K562 (cell line): ENCODE data around the gene HADHB. TPM values are rescaled to one million over a fixed set of nuclear protein-coding genes. Genes with fewer than 3 reads are reported as not detected.
A peak's percentile ranks its signal among the peaks of the same experiment; 100 is the strongest.

Source experiments
- CTBP1 ChIP-seq: fragments of 450-650 bp; IDR thresholded peaks from 2 replicates; pipeline ENCODE4 v1.6.1; 2016; ENCODE audit warnings: borderline replicate concordance
- DNMT1 ChIP-seq: fragments of 450-650 bp; IDR thresholded peaks from 2 replicates; pipeline ENCODE4 v1.6.1; 2016; ENCODE audit warnings: antibody characterized with exemption, mild to moderate bottlenecking
- ERF ChIP-seq: fragments of 450-650 bp; formaldehyde crosslinking; IDR thresholded peaks from 2 replicates; pipeline ENCODE4 v1.4.0; 2020; ENCODE audit warnings: mild to moderate bottlenecking, mixed read lengths
- HDAC3 ChIP-seq: fragments of 450-650 bp; IDR thresholded peaks from 2 replicates; pipeline ENCODE4 v1.6.1; 2018; ENCODE audit warnings: borderline replicate concordance, mild to moderate bottlenecking, moderate library complexity; ENCODE audit not compliant: partially characterized antibody
- HDAC8 ChIP-seq: fragments of 450-650 bp; IDR thresholded peaks from 2 replicates; pipeline ENCODE4 v1.6.1; 2016; ENCODE audit warnings: mild to moderate bottlenecking, missing genetic modification characterization, moderate library complexity, missing compliant biosample characterization
- HMG20B ChIP-seq: fragments of 250-450 bp; sonication (Bioruptor Pico); IDR thresholded peaks from 2 replicates; pipeline ENCODE4 v1.5.0; 2021; ENCODE audit warnings: mild to moderate bottlenecking
- HNRNPLL ChIP-seq: fragments of 200-400 bp; formaldehyde crosslinking; IDR thresholded peaks from 2 replicates; pipeline ENCODE4 v1.6.1; 2017; ENCODE audit warnings: low read length, low read depth, mild to moderate bottlenecking; ENCODE audit not compliant: poor library complexity, severe bottlenecking
- KLF10 ChIP-seq: fragments of 250-450 bp; sonication (Bioruptor Pico); IDR thresholded peaks from 2 replicates; pipeline ENCODE4 v1.6.1; 2021; ENCODE audit warnings: matching md5 sums
- LARP7 ChIP-seq: fragments of 450-650 bp; IDR thresholded peaks from 2 replicates; pipeline ENCODE4 v1.6.1; 2016
- MED1 ChIP-seq: sonication (generic); formaldehyde crosslinking; IDR thresholded peaks from 2 replicates; pipeline ENCODE4 v1.8.1; 2023; ENCODE audit warnings: missing genetic modification reagents, borderline replicate concordance
- MTF1 ChIP-seq: fragments of 250-450 bp; sonication (Bioruptor Pico); IDR thresholded peaks from 2 replicates; pipeline ENCODE4 v1.9.0; 2021; ENCODE audit warnings: moderate library complexity, mild to moderate bottlenecking, inconsistent platforms, borderline replicate concordance
- NCOA1 ChIP-seq: fragments of 450-650 bp; IDR thresholded peaks from 2 replicates; pipeline ENCODE4 v1.6.1; 2016; ENCODE audit warnings: low read depth
- SNAPC5 ChIP-seq: fragments of 250-450 bp; sonication (Bioruptor Pico); IDR thresholded peaks from 2 replicates; pipeline ENCODE4 v1.8.0; 2021; ENCODE audit warnings: moderate library complexity, mild to moderate bottlenecking, inconsistent platforms
- SUPT5H ChIP-seq: fragments of 450-650 bp; IDR thresholded peaks from 2 replicates; pipeline ENCODE4 v1.6.1; 2016
- ZBTB34 ChIP-seq: fragments of 250-450 bp; sonication (Bioruptor Pico); IDR thresholded peaks from 2 replicates; pipeline ENCODE4 v1.8.0; 2021; ENCODE audit warnings: mild to moderate bottlenecking, moderate library complexity
- ZNF174 ChIP-seq: fragments of 250-450 bp; sonication (Bioruptor Pico); IDR thresholded peaks from 2 replicates; pipeline ENCODE4 v1.4.0; 2020; ENCODE audit warnings: mild to moderate bottlenecking
- ZNF561 ChIP-seq: fragments of 450-650 bp; formaldehyde crosslinking; conservative IDR thresholded peaks from 2 replicates; pipeline ENCODE4 v1.4.0; 2020; ENCODE audit warnings: mild to moderate bottlenecking, moderate library complexity
- ZNF79 ChIP-seq: fragments of 250-450 bp; sonication (Bioruptor Pico); IDR thresholded peaks from 2 replicates; pipeline ENCODE4 v1.4.0; 2020; ENCODE audit warnings: low read depth, mild to moderate bottlenecking, moderate library complexity
- polyA plus RNA-seq, 8 experiments: library from polyadenylated mRNA; depleted of rRNA in 4 of 8; stranded (reverse) in 5 of 8; unstranded in 3 of 8; fragments of >200 nt; fragmentation: Nextera tagmentation in 2 of 8; fragmentation: Illumina TruSeq in 1 of 8; extraction: Ambion mirVana in 2 of 8; extraction: Trizol in 1 of 8; gene quantifications; 2 replicates each; pipeline versions ENCODE4 v1.2.1 to v1.2.3, GENCODE V29; 2011 to 2014; ENCODE audit warnings: inconsistent platforms in 1 of 8, missing spikeins in 1 of 8
- total RNA-seq, 7 experiments: library from RNA; depleted of rRNA in 6 of 7; stranded (reverse); fragments of >200 nt in 6 of 7; fragmentation: Illumina TruSeq in 2 of 7; extraction: Trizol in 2 of 7; gene quantifications; 2 replicates each; pipeline versions ENCODE4 v1.2.1 to v1.2.3, GENCODE V29; 2011 to 2021; ENCODE audit warnings: low replicate concordance in 1 of 7
- TF ChIP-seq, protein P1 (sequence below): sonication (generic); formaldehyde crosslinking; IDR thresholded peaks from 2 replicates; pipeline ENCODE4 v1.8.0; 2022; ENCODE audit warnings: missing genetic modification reagents, mild to moderate bottlenecking, borderline replicate concordance
- TF ChIP-seq, protein P2 (sequence below): fragments of 450-650 bp; formaldehyde crosslinking; IDR thresholded peaks from 2 replicates; pipeline ENCODE4 v1.4.0; 2020; ENCODE audit warnings: mild to moderate bottlenecking
- TF ChIP-seq, protein P3 (sequence below): fragments of 250-450 bp; sonication (Bioruptor Pico); IDR thresholded peaks from 2 replicates; pipeline ENCODE4 v1.4.0; 2020; ENCODE audit warnings: mild to moderate bottlenecking, moderate library complexity

Gene HADHB
- total and polyA plus RNA-seq, 9 of the 15 experiments (the other 6 are each of a cell fraction or from before 2014, with no cell fraction given): 67.3 to 199 (median 100) TPM

GRCh38 chr2:26243470-26244308 is 1.1 kb upstream of the HADHB start (continued):
- TF ChIP-seq, protein P1, sequence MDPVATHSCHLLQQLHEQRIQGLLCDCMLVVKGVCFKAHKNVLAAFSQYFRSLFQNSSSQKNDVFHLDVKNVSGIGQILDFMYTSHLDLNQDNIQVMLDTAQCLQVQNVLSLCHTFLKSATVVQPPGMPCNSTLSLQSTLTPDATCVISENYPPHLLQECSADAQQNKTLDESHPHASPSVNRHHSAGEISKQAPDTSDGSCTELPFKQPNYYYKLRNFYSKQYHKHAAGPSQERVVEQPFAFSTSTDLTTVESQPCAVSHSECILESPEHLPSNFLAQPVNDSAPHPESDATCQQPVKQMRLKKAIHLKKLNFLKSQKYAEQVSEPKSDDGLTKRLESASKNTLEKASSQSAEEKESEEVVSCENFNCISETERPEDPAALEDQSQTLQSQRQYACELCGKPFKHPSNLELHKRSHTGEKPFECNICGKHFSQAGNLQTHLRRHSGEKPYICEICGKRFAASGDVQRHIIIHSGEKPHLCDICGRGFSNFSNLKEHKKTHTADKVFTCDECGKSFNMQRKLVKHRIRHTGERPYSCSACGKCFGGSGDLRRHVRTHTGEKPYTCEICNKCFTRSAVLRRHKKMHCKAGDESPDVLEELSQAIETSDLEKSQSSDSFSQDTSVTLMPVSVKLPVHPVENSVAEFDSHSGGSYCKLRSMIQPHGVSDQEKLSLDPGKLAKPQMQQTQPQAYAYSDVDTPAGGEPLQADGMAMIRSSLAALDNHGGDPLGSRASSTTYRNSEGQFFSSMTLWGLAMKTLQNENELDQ (CRISPR knock-in tag): no peak
- TF ChIP-seq HNRNPLL: no peak
- peak; percentile 29 for TF ChIP-seq HDAC3
- no peak for TF ChIP-seq ZNF79 (CRISPR knock-in tag)
- TF ChIP-seq ZNF174 (CRISPR knock-in tag): no peak
- TF ChIP-seq CTBP1: no peak
- no peak for TF ChIP-seq SNAPC5 (CRISPR knock-in tag)
- TF ChIP-seq HDAC8 (tag): no peak
- TF ChIP-seq ZBTB34 (CRISPR knock-in tag): no peak
- no peak for TF ChIP-seq NCOA1
- TF ChIP-seq, protein P2, sequence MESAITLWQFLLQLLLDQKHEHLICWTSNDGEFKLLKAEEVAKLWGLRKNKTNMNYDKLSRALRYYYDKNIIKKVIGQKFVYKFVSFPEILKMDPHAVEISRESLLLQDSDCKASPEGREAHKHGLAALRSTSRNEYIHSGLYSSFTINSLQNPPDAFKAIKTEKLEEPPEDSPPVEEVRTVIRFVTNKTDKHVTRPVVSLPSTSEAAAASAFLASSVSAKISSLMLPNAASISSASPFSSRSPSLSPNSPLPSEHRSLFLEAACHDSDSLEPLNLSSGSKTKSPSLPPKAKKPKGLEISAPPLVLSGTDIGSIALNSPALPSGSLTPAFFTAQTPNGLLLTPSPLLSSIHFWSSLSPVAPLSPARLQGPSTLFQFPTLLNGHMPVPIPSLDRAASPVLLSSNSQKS (CRISPR knock-in tag): no peak
- TF ChIP-seq ERF (CRISPR knock-in tag): no peak
- TF ChIP-seq HMG20B (CRISPR knock-in tag): no peak
- TF ChIP-seq DNMT1: no peak; the same call in 1 of the 2 replicates
- TF ChIP-seq, protein P3, sequence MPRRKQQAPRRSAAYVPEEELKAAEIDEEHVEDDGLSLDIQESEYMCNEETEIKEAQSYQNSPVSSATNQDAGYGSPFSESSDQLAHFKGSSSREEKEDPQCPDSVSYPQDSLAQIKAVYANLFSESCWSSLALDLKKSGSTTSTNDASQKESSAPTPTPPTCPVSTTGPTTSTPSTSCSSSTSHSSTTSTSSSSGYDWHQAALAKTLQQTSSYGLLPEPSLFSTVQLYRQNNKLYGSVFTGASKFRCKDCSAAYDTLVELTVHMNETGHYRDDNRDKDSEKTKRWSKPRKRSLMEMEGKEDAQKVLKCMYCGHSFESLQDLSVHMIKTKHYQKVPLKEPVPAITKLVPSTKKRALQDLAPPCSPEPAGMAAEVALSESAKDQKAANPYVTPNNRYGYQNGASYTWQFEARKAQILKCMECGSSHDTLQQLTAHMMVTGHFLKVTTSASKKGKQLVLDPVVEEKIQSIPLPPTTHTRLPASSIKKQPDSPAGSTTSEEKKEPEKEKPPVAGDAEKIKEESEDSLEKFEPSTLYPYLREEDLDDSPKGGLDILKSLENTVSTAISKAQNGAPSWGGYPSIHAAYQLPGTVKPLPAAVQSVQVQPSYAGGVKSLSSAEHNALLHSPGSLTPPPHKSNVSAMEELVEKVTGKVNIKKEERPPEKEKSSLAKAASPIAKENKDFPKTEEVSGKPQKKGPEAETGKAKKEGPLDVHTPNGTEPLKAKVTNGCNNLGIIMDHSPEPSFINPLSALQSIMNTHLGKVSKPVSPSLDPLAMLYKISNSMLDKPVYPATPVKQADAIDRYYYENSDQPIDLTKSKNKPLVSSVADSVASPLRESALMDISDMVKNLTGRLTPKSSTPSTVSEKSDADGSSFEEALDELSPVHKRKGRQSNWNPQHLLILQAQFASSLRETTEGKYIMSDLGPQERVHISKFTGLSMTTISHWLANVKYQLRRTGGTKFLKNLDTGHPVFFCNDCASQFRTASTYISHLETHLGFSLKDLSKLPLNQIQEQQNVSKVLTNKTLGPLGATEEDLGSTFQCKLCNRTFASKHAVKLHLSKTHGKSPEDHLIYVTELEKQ (CRISPR knock-in tag): no peak
- no peak for TF ChIP-seq ZNF561
- TF ChIP-seq LARP7: 0 out of 2 replicates have a peak, but pooled peaks have one; percentile 10
- TF ChIP-seq MTF1 (CRISPR knock-in tag): no peak
- TF ChIP-seq SUPT5H: no peak
- no peak for TF ChIP-seq KLF10 (CRISPR knock-in tag)
- TF ChIP-seq MED1 (CRISPR knock-in tag): no peak
